ENCODE measurements around the gene TCHH.
A peak's percentile ranks its signal among the peaks of the same experiment; 100 is the strongest.
"Not testable (repeated sequence)": the region's sequence is repeated elsewhere in the genome, so short reads cannot be mapped to it uniquely, and the experiment has no call there.

TCHH gene

GRCh38 chr1:152110860-152111514, 4.3 kb downstream of the TCHH start:
- no peak for DNase-seq

- peak; percentile 23 for DNase-seq
Measured at GRCh38 chr1:152110365-152110859, 4.8 kb downstream of the TCHH start.

GRCh38 chr1:152109998-152110294, 5.3 kb downstream of the TCHH start:
- no peak for DNase-seq

- no peak for DNase-seq
Measured at GRCh38 chr1:152109231-152109997, 5.8 kb downstream of the TCHH start.

GRCh38 chr1:152108882-152109222, 6.4 kb downstream of the TCHH start:
- no peak for DNase-seq

- DNase-seq, result no peak
Measured at GRCh38 chr1:152107984-152108881, 7.0 kb downstream of the TCHH start.

GRCh38 chr1:152107031-152107983, 7.9 kb downstream of the TCHH start:
- no peak for DNase-seq

- DNase-seq, result no peak
Measured at GRCh38 chr1:152104854-152105253, 10.4 kb downstream of the TCHH start.

- DNase-seq, result no peak
Measured at GRCh38 chr1:152096931-152097330, 18.3 kb downstream of the TCHH start.

- DNase-seq, result no peak
Measured at GRCh38 chr1:152089014-152089674, 26.1 kb downstream of the TCHH start, which contains the start of gene TCHHL1. TCHHL1 (minus strand) TSS chr1:152089064; CDS start chr1:152088143, 921 bp downstream.

GRCh38 chr1:152086760-152087159, 28.5 kb downstream of the TCHH start:
- no peak for DNase-seq

GRCh38 chr1:152084853-152085252, 30.4 kb downstream of the TCHH start:
- DNase-seq, result no peak

GRCh38 chr1:152081026-152081425, 34.2 kb downstream of the TCHH start:
- not testable (repeated sequence) for DNase-seq

GRCh38 chr1:152080494-152080893, 34.8 kb downstream of the TCHH start:
- not testable (repeated sequence) for DNase-seq

- DNase-seq, result no peak
Measured at GRCh38 chr1:152078831-152079441, 36.3 kb downstream of the TCHH start.

GRCh38 chr1:152072311-152072710, 42.9 kb downstream of the TCHH start:
- no peak for DNase-seq

GRCh38 chr1:152071123-152071522, 44.1 kb downstream of the TCHH start:
- no peak for DNase-seq

GRCh38 chr1:152067929-152068328, 47.3 kb downstream of the TCHH start:
- DNase-seq, result no peak

GRCh38 chr1:152067150-152067549, 48.1 kb downstream of the TCHH start:
- no peak for DNase-seq

GRCh38 chr1:152061952-152062351, 53.3 kb downstream of the TCHH start:
- no peak for DNase-seq

Data from CD4-positive, alpha-beta T cell treated with Interleukin-17A for 1 hour (primary cell).